ENCODE data around the gene LPIN2. TPM values are rescaled to one million over a fixed set of nuclear protein-coding genes. Genes with fewer than 3 reads are reported as not detected.

The LPIN2 gene
- total and polyA plus RNA-seq, 2 of the 13 experiments (the other 11 are each of a cell fraction or from before 2014, with no cell fraction given): 46.0 to 119 TPM

DNA sequence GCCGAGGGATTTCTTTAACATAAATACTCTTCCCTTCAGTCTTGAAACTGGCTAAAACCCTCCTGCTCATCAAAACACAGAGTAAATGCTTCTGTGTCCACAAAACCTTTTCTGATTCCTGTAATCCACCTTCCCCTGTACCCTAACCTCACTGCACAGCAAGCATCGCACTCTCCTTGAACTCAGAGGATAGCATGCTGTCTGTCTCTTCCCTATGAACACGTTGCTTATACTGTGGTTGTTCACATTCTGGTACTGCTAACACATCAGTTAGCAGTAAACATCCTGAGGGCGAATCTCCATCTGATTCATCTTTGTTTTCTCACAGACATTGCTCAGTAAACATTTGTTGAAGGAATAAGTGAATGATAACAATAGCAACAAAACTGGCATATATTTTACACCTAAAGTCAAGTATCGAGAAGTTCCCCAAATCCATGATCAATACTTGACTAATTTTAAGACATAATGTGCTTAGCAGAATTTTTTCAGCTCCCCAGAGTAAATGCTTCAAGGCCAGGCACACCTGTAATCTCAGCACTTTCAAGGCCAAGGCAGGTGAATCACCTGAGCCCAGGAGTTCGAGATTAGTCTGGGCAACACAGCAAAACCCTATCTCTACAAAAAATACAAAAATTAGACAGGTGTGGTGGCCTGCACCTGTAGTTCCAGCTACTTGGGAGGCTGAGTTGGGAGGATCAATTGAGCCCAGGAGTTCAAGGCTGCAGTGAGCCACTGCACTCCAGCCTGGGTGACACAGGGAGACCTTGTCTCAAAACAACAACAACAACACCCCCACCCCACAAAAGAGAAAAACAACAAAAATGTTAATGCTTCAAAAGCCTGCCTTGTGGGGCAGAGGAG lies 45.6 kb upstream of the LPIN2 start (continued):
- TF ChIP-seq ZSCAN5A (CRISPR knock-in tag; IDR thresholded peaks at IDR 0.05; ENCODE audit: borderline replicate concordance) (no peak), SOX5 (CRISPR knock-in tag; IDR thresholded peaks at IDR 0.05; ENCODE audit: borderline replicate concordance) (peak; percentile 90; the same call in 1 of the 2 replicates), ZNF251 (CRISPR knock-in tag; IDR thresholded peaks at IDR 0.05) (no peak), ZKSCAN8 (CRISPR knock-in tag; IDR thresholded peaks at IDR 0.05; ENCODE audit: borderline replicate concordance) (peak; percentile 88), ZNF678 (CRISPR knock-in tag; IDR thresholded peaks at IDR 0.05) (no peak), ZNF3 (CRISPR knock-in tag; IDR thresholded peaks at IDR 0.05) (peak; percentile 77; the same call in 1 of the 2 replicates), TBX2 (CRISPR knock-in tag; IDR thresholded peaks at IDR 0.05; ENCODE audit: borderline replicate concordance) (peak; percentile 69), SNAPC2 (CRISPR knock-in tag; IDR thresholded peaks at IDR 0.05) (no peak), ZNF556 (CRISPR knock-in tag; IDR thresholded peaks at IDR 0.05; ENCODE audit: borderline replicate concordance) (no peak; the same call in 1 of the 2 replicates), RAD21 (CRISPR knock-in tag; IDR thresholded peaks at IDR 0.05) (no peak), ZC3H13 (CRISPR knock-in tag; IDR thresholded peaks at IDR 0.05) (no peak), ZBTB21 (CRISPR knock-in tag; IDR thresholded peaks at IDR 0.05) (no peak), GZF1 (CRISPR knock-in tag; IDR thresholded peaks at IDR 0.05) (no peak), JUND (CRISPR knock-in tag; IDR thresholded peaks at IDR 0.05) (peak; percentile 39; the same call in 1 of the 2 replicates)
- TF ChIP-seq, protein P1, sequence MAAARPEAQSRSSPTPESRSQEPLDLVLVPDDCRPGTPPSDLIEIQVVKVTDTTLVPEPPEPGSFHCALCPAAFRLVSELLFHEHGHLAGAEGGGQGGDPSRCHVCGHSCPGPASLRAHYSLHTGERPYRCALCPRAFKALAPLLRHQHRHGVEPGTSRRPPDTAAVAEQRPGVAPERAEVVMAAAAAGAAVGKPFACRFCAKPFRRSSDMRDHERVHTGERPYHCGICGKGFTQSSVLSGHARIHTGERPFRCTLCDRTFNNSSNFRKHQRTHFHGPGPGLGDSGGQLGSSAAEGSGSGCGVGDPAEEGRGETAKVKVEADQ (CRISPR knock-in tag; IDR thresholded peaks at IDR 0.05; ENCODE audit: borderline replicate concordance): no peak
- TF ChIP-seq, protein P2, sequence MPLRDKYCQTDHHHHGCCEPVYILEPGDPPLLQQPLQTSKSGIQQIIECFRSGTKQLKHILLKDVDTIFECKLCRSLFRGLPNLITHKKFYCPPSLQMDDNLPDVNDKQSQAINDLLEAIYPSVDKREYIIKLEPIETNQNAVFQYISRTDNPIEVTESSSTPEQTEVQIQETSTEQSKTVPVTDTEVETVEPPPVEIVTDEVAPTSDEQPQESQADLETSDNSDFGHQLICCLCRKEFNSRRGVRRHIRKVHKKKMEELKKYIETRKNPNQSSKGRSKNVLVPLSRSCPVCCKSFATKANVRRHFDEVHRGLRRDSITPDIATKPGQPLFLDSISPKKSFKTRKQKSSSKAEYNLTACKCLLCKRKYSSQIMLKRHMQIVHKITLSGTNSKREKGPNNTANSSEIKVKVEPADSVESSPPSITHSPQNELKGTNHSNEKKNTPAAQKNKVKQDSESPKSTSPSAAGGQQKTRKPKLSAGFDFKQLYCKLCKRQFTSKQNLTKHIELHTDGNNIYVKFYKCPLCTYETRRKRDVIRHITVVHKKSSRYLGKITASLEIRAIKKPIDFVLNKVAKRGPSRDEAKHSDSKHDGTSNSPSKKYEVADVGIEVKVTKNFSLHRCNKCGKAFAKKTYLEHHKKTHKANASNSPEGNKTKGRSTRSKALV (CRISPR knock-in tag; IDR thresholded peaks at IDR 0.05): no peak
- TF ChIP-seq, protein P3, sequence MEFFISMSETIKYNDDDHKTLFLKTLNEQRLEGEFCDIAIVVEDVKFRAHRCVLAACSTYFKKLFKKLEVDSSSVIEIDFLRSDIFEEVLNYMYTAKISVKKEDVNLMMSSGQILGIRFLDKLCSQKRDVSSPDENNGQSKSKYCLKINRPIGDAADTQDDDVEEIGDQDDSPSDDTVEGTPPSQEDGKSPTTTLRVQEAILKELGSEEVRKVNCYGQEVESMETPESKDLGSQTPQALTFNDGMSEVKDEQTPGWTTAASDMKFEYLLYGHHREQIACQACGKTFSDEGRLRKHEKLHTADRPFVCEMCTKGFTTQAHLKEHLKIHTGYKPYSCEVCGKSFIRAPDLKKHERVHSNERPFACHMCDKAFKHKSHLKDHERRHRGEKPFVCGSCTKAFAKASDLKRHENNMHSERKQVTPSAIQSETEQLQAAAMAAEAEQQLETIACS (CRISPR knock-in tag; IDR thresholded peaks at IDR 0.05): no peak
- TF ChIP-seq, protein P4, sequence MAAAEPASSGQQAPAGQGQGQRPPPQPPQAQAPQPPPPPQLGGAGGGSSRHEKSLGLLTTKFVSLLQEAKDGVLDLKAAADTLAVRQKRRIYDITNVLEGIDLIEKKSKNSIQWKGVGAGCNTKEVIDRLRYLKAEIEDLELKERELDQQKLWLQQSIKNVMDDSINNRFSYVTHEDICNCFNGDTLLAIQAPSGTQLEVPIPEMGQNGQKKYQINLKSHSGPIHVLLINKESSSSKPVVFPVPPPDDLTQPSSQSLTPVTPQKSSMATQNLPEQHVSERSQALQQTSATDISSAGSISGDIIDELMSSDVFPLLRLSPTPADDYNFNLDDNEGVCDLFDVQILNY (CRISPR knock-in tag; conservative IDR thresholded peaks at IDR 0.05): no peak
- TF ChIP-seq, protein P5, sequence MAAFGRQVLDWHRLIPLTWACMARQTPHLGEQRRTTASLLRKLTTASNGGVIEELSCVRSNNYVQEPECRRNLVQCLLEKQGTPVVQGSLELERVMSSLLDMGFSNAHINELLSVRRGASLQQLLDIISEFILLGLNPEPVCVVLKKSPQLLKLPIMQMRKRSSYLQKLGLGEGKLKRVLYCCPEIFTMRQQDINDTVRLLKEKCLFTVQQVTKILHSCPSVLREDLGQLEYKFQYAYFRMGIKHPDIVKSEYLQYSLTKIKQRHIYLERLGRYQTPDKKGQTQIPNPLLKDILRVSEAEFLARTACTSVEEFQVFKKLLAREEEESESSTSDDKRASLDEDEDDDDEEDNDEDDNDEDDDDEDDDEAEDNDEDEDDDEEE (CRISPR knock-in tag; IDR thresholded peaks at IDR 0.05): no peak

Data from HepG2 (cell line).